NAMALWA (cell line): ENCODE measurements around the gene PKD2L2.
"Not testable (repeated sequence)": the region's sequence is repeated elsewhere in the genome, so short reads cannot be mapped to it uniquely, and the experiment has no call there.

ENCODE experiments used
- DNase-seq: peaks from one replicate; pipeline ENCODE4 v3.0.0-alpha.2; 2015; ENCODE audit warnings: low spot score

PKD2L2 gene

DNA sequence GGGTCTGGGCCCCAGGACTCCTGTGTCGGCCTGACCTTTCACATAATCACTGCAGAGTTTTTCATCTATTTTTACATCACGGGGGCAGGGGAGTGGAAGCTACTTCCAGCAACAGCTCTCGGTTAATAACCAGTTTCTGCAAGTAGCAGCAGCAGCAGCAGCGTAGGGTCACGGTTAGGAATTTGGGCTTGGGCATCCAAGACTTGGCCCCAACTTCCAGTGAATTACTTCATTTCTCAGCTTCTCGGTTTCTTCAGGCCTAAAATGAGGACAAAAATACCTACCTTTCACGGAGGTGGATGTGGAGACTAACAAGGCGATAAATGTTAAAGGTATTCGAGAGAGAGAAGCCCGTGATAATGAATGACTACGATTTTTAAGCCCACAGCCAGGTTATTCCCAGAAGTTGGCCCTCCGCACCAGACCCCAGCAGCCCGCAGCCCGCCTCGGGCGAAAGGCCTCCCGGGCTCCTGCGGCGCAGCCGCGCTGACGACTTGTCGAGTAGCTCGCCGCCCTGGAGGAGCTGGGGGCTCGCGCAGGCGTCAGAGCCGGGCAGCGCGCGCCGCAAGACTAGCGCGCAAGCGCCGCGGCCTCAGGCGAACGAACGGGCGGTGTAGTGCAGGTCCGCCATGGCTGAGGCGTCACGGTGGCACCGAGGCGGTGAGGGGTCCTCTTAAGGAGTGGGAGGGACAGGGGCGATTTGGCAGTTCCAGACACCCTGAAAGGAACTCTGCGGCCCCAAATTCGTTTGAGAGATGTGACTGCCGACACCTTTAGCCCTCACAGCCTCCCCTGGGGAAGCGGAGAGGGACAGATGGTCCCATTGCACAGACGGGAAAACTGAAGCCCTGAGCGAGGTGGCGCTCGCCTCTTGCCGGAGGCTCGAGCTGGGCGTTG, at the start of gene PKD2L2:
TSS of gene PKD2L2 (plus strand) at position 595 of the 897 bp plus-strand sequence. CDS start at position 630, 35 bp downstream.
- no peak for DNase-seq

DNA sequence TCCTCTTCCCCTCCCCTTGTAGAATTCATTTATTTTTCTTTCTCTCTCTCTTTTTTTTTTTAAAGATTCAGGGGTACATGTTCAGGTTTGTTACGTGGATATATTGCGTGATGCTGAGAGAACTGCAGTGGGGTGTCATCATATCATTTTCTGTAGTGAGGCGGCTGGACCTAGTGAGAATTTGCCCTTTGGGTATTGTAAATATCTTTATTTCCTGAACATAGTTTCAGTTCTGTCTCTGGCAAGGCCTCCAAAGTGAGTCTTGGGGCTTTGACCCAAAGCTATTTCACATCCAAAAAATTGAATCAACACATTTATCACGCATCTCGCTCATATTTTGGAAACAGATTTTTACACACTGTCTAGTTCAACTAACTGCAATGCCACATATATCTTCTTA, 47.0 kb upstream of the PKD2L2 start:
- no peak for DNase-seq

DNA sequence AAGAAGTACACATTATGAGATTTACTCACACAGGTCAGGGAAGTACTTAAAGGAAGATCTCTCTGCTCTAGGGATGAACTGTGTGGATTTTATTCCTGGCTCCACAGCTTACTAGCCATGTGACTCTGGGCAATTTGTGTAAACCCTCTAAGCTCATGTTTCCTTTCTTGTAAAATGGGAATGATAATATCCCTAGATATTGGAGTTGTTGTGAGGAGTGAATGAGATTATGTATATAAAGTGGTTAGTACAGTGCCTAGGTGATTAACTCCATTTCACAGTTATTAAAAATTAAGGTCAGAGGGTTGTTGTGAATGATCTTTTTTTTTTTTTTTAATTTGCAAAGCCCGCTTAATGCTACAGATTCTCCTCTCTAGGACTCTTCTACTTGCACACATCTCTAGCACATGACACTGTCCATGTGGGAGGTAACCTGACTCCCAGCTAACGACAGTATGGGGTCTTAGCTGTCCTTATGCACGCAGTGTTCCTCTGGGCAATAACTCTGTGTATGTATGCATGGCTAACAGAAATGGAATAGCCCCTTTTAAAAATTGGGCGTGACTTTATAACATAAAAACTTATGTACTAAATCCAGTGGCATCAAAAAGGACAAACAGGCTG, 45.5 kb upstream of the PKD2L2 start:
- DNase-seq = no peak

GRCh38 chr5:137845472-137845871, 43.8 kb upstream of the PKD2L2 start:
- DNase-seq = no peak

DNA sequence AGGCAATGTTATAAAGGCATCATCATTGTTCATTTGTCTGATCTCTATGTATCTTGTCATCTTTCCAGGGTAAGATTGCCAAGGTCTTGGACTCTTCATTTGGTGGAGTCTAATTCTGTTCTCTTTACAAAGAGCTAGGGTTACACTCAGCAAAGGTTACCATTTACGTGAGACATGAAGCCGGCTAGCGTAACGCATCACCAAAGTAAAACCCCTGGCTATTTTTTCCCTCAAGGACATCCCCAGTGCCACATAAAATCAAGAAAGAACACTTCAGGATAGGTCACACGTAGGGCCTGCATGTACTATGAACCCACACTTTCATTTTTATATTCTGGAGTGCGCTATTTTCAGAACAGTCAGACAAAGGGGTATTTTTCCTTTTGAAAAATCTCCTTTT, 41.6 kb upstream of the PKD2L2 start:
- no peak for DNase-seq

DNA sequence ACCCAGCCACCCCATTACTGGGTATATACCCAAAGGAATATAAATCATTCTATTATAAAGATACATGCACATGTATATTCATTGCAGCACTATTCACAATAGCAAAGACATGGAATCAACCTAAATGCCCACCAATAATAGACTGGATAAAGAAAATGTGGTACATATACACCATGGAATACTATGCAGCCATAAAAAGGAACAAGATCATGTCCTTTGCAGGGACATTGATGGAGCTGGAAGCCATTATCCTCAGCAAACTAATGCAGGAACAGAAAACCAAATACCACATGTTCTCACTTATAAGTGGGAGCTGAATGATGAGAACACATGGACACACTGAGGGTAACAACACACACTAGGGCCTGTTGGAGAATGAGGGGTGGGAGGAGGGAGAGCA, 36.1 kb upstream of the PKD2L2 start:
- not testable (repeated sequence) for DNase-seq

DNA sequence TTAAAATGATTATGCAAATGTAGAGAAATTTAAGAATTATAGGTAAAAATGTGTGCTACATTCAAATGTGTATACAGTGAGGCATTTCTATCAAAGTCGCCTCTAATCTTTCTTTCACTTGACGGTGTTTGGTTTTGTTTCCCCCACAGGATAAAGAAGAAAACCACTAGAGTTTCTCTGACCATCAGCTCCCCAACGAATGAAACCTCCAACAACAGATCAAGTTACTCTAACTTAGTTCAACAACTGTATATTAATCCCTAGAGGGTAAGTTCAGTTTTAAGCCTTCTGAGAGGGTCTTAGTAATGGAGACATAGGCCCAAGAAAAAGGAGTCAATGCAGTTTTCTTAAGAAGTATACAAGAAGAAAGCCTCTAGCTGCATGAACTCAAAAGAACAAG, 33.1 kb upstream of the PKD2L2 start:
- DNase-seq = no peak

GRCh38 chr5:137856916-137857862, 32.1 kb upstream of the PKD2L2 start:
- no peak for DNase-seq

DNA sequence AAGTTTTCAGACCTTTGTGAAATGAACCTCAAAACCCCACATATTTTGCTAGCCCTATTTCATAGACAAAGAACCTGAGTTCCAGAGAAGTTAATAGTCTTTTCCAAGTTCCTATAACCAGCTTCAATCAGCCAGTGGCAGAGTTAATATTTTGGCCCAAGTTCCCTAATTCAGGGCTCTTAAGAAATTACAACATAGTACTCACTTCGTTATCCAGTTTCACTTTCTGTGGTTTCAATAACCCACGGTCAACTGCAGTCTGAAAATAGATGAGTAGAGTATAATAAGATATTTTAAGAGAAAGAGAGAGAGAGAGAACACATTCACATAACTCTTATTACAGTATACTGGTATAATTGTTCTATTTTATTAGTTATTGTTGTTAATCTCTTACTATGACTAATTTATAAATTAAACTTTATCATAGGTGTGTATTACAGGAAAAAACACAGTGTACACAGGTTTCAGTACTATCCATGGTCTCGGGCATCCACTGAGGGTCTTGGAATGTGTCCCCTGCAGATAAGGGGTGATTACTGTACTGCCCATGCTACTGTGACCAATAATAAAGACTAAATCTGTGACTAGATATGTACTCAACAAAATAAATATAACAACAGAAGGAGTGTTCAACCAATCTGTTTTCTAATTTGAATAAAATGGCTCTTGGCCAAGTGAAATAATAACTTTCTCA, 30.9 kb upstream of the PKD2L2 start:
- peak; percentile 69 for DNase-seq

GRCh38 chr5:137858954-137859353, 30.3 kb upstream of the PKD2L2 start:
- no peak for DNase-seq

- DNase-seq = no peak
These were observed 27.0 kb upstream of the PKD2L2 start for GRCh38 chr5:137862251-137862650.

DNA sequence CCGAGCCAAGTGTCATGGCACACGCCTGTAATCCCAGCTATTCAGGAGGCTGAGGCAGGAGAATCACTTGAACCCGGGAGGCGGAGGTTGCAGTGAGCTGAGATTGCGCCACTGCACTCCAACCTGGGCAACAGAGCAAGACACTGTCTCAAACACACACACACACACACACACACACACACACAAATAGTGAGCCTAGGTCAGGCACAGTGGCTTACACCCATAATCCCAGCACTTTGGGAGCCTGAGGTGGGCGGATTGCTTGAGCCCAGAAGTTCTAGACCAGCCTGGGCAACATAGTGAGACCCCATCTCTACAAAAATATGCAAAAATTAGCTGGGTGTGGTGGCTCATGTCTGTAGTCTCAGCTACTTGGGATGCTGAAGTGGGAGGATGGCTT, 25.6 kb upstream of the PKD2L2 start:
- DNase-seq = not testable (repeated sequence)

- no peak for DNase-seq
These were observed 22.5 kb upstream of the PKD2L2 start for GRCh38 chr5:137866541-137867388.

DNA sequence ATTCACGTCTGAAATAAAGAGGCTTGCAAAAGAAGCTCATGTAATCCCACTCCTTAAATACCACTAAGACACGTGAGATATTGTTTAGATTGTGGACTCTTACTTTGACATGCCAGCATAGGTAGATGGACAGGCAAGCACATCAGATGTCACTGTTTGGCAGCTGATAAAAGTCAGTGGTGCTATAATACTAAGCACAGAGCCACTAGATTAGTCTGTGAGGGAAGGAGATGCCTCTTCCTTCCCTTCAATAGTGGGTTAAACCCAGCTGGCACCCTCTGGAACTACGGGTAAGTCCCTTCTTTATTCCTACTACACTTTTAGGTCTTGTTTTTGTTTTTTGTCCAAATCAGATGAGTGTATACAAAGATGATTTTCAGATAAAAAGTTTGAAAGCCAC, 21.6 kb upstream of the PKD2L2 start, which contains the start of gene MYOT:
TSS of gene MYOT (plus strand) at position 197 of the 400 bp plus-strand sequence. CDS start 2,792 bp downstream, outside the sequence.
- no peak for DNase-seq

- no peak for DNase-seq
These were observed 18.5 kb upstream of the PKD2L2 start for GRCh38 chr5:137870647-137871339.

- no peak for DNase-seq
These were observed 17.7 kb upstream of the PKD2L2 start for GRCh38 chr5:137871571-137871970.

DNA sequence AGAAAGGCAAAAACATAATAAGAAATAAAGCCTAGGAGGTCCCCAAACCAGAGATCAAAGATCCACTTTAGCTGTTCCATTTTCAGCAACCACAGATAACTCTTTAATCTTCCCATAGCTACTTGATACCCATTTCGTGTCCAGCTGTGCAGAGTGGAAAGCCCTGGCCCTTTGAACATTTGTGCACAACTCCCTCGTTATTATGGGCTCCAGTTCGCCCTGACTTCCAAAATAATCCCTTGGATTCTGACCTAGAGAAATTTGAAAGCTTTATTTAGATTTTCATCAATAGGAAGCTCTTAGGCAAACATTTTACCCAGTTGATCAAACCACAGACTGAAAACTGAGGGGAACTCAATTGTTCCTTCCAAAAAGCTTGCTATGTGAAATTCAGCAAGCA, 16.8 kb upstream of the PKD2L2 start:
- no peak for DNase-seq

DNA sequence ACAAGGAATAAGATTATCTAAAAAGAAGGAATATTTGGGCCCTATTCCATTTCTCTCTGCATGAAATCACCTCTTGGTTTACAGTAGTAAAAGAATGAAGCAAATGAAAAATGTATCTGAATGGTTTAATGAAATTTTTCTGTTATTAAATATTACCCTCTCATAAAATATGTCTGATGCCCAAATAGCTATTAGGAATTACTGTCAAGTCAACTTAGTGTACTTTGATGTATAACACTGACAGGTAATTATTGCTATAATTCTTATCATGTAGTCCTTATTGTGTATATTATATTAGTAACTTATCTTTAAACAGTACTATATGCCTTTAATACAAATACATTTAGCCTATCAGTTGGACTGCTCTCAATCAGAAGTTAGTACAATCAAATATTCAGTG, 13.2 kb upstream of the PKD2L2 start:
- no peak for DNase-seq

DNA sequence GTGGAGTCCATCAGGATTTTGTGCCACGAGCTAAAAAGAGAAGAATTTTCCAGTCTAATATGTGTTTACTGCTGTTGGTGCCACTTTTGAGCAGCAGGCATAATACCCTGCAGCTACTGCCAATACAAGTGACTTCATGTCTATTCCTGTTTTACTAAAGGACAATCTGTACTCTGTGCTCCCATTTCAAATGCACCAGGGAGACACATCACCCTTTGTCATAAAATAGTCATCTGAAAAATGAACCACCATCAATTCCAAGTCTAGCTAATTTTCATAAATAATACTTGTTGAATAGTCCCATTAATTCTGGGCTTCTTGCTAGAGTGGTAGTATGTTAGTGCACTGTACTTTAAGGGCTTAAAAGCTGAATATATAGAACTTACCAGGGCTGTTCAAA, 8.9 kb upstream of the PKD2L2 start:
- DNase-seq = no peak

GRCh38 chr5:137887831-137888230, 1.4 kb upstream of the PKD2L2 start:
- DNase-seq = no peak
